ENCODE data around the gene WRAP73.
"Not testable (repeated sequence)": the region's sequence is repeated elsewhere in the genome, so short reads cannot be mapped to it uniquely, and the experiment has no call there.

Gene WRAP73

DNA sequence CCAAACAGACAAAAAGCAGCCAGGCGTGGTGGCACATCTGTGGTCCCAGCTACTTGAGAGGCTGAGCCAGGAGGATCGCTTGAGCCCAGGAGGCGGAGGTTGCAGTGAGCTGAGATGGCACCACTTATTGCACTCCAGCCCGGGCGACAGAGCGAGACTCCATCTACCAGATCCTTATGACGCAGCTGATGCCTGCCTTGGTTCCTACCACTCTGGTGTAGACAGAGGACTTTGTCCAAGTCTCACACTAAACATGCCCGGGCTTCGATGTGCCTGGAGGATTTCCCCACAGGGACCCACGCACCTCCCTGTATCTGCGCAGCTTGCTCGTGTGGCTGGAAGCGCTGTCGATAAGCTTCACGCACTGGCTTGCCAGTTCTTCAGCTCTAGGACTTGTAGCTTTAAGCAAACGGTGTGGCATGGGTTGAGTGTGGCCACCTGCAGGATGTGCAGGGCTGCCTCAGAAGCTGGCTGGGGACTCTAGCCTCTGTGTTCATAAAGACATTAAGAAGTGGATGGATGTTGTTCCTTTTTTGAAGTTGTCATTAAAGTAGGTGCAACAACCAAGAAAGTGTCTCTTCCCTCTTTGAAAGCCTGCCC is 20.2 kb downstream of the WRAP73 start:
- DNase-seq, result no peak

- no peak for DNase-seq
Observed at GRCh38 chr1:3628445-3628844, 21.5 kb downstream of the WRAP73 start.

DNA sequence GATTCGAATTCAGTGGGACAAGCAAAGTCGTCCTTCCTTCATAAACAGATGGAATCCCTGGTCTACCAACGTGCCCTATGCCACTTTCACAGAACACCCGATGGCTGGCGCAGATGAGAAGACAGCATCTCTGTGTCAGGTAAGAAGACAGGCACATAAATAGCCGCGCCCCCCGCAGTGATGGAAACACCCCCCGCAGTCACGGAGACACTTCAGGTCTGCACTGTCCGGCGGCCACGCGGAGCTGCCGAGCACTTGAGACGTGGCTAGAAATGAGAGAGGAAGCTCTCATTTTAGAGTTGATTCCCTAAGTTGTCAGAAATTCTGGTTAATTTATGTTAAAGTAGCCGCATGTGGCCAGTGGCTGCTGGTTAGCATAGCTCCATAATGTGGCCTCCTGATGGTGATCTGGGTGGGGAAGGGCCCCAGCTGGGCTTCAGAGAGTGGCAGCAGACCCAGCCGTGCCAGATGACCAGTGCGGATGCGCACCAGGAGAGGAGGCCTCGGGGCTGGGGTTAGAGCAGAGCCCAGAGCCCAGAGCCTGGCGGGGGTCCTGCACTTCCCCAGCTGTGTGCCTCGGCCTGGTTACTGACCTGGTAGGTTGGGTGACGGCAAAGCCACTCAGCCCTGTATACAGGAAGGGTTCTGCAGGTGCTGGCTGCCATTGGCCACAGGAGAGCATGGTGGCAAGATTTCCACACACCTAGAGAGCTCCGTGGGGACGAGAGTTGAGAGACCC is 22.2 kb downstream of the WRAP73 start:
- DNase-seq, result no peak

DNA sequence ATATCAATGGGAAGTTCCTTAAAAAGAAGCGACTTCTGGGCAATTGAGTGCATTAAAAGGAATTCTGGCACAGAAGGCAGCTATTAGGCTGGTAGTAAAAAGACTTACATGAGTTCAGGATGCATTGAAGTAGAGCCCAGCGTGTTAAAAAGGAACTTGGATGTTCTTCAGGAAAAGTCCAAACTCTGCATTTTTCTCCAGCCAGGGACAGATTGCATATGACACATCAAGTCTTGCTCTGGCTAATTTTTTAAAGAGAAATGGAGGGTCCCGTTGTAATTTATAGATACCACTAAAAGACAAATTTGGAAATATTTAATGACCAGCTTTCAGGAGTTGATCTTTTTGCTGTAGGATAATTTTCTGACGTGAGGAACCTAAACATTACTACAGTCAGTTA is 23.9 kb downstream of the WRAP73 start:
- no peak for DNase-seq

- peak; percentile 67 for DNase-seq
Observed at GRCh38 chr1:3625151-3625907, 24.6 kb downstream of the WRAP73 start.

GRCh38 chr1:3624200-3625136 is 25.4 kb downstream of the WRAP73 start, which contains the start of gene TPRG1L:
Gene TPRG1L, plus strand, starts transcription at chr1:3625015. Its CDS starts 58 bp downstream, at chr1:3625073.
- DNase-seq, result peak; percentile 99

DNA sequence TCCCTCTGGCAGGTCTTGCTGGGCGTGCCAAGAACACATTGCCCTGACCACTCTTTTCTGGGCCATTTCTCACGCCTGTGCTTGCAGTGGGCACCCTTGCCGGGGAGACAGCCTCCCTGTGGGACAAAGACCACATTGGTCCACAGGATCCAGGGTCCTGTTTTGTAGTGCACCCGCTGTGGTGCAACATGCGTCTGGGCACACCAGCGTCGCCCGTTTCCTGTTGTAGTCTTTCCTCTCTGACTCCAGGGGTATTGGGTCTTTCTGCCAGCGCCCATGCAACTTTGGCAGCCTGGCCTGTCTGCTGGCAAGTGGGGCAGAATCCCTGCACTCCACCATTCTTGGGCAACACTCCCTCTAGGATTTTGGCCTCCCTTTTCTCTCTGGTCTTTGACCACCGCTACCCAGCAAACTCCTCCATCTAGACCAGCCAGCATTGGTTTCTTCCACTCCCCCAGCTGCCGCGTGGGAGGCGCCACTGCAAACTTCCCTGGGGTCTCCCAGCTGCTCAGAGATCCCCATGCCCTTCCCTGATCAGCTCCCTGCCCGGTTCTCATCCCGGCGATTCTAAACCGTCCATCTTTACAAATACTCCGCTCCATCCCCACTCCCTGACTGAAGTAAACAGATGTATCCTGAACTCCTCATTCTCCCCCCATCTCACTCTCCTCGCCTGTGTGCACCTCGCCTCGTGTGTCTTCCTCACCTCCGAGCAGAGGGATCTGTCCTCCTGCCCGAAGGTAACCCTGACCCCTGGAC is 26.3 kb downstream of the WRAP73 start:
- no peak for DNase-seq

- not testable (repeated sequence) for DNase-seq
Observed at GRCh38 chr1:3622102-3622501, 27.8 kb downstream of the WRAP73 start.

DNA sequence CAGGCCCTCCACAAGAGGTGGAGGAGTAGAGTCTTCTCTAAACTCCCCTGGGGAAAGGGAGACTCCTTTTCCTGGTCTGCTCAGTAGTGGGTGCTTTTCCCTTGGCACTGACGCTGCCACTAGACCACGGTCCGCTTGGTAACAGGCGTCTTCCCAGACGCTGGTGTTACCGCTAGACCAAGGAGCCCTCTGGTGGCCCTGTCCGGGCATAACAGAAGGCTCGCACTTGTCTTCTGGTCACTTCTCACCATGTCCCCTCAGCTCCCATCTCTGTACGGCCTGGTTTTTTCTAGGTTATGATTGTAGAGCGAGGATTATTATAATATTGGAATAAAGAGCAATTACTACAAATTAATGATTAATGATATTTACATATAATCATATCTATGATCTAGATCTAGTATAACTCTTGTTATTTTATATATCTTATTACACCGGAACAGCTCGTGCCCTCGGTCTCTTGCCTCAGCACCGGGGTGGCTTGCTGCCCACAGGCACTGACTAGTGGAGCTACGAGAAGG is 28.7 kb downstream of the WRAP73 start:
- DNase-seq, result peak; percentile 67

GRCh38 chr1:3620708-3621107 is 29.2 kb downstream of the WRAP73 start:
- DNase-seq, result no peak

DNA sequence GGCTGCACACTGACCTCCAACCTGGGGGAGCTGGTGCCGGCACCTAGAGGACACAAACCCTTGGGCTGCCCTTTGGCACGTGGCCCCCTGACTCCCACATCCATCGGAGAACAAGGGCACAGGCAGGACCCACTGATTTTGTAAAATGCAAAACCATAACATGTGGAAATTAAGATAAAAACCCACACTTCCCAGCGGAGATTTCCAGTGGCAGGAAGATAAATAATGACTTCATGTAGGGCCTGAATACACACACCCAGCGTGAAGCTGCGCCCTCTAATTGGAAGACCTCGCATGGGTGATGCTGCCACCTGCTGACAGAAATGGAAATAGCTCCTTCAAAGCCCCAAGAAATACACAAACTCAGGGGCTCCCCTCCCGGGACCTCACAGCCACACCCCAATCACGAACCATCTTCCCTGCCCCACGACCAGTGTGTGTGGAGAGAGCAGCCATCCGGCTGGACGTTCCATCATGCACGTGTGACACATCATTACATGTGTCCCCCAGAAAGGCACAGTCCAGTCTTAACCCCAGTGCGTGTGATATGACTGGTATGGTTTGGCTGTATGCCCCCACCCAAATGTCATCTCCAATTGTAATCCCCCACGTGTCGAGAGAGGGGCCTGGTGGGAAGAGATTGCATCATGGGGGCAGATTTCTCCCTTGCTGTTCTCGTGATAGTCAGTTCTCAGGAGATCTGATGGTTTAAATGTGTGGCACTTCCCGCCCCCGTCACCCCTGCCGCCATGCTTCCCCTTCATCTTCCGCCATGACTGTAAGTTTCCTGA is 30.8 kb downstream of the WRAP73 start:
- DNase-seq, result peak; percentile 87

DNA sequence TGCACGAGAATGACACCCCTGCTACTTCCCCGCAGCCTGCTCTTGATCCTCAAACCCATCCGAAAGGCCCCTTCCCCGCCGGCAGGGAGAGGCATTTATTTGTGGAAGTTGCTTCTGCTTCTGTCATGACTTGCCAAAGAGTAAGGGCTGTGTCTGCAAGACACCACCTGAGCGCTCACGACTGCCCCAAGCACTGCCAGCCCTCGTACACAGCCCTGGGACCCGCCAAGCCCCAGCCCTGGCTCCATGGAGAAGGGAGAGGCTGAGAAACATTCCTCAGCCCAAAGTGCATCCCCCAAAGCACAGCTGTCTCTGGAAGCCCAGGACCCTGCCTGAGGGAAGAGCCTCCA is 31.4 kb downstream of the WRAP73 start:
- no peak for DNase-seq

- DNase-seq, result no peak
Observed at GRCh38 chr1:3617806-3618345, 32.0 kb downstream of the WRAP73 start.

DNA sequence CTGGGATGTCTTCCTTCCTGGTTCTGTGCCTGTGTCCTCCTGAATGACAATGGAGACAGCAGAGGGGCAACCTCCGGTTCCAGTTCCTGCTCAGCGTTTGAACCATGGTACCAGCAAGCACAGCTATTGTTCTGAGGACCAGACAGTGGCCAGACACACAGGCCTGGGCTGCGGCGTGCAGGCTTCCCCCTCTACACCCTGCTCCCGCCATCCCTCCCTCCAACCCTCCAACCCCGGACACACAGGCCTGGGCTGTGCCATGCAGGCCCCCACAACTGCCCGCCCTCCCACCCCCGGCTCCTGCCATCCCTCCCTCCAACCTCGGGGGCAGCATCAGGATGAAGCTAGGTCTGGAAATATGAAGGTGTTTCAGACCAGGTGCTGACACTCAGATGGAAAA is 33.0 kb downstream of the WRAP73 start:
- no peak for DNase-seq

GRCh38 chr1:3614755-3615742 is 34.9 kb downstream of the WRAP73 start:
- no peak for DNase-seq

DNA sequence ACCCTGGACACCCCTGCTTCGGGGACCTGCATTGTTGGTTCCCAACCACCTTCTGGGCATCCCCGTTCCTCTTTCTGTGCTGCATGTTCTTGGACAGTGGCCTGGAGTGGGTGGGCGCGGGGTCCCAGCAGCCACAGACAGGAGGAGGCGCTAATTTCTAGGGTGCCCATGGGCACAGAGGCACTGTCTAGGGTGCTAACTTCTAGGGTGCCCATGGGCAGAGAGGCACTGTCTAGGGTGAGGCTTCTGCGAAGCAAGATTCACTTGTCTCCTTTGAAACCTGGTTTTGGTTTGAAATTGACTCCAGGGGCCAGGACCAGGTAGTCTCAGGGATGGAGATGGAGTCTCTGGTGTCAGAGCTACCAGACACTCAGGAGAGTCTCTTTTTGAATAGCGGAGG is 37.8 kb downstream of the WRAP73 start:
- no peak for DNase-seq

GRCh38 chr1:3611170-3612019 is 38.5 kb downstream of the WRAP73 start, which contains the start of gene MEGF6:
Gene MEGF6, minus strand, starts transcription at chr1:3611508. Its CDS starts 240 bp downstream, at chr1:3611268.
- DNase-seq, result peak; percentile 85

DNA sequence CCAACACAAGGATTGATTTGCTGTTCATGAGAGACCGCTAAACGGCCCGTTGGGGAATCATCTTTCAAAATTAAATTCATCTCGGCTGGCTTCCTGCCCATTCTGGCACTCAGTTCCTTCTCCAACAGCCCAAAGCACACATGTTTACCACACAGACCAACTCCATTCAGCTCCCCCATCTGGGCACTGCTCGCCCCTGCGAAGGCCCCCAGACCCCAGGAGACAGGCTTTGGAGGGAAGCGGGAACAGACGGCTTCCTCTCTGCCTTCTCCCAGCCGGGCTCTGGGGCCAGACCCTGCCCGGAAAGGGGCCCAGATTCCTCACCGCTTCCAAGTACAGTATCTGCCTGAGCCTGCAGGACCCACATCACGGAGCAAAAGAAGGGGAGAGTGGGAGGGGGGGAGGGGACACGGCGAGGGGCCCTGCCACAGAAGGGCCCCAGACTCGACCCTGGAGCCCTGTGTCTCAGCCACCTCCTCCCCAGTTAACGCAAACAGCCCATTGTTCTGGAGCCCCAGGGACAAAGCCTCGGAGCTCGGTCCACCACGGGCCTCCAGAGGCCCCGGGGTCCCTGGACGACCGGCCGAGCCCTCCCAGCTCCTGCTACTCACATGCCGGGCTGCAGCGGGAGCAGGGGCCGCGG is 39.3 kb downstream of the WRAP73 start:
- DNase-seq, result no peak
